ENCODE data around the gene FNDC10. TPM values are rescaled to one million over a fixed set of nuclear protein-coding genes. Genes with fewer than 3 reads are reported as not detected.
A peak's percentile ranks its signal among the peaks of the same experiment; 100 is the strongest.

The FNDC10 gene
- total and polyA plus RNA-seq, 9 of the 15 experiments (the other 6 are each of a cell fraction or from before 2014, with no cell fraction given): 0.08 to 6.3 (median 1.6) TPM

GRCh38 chr1:1615256-1616044, 15.5 kb upstream of the FNDC10 start, which contains the start of gene MIB2 (continued):
- TF ChIP-seq, protein P1, sequence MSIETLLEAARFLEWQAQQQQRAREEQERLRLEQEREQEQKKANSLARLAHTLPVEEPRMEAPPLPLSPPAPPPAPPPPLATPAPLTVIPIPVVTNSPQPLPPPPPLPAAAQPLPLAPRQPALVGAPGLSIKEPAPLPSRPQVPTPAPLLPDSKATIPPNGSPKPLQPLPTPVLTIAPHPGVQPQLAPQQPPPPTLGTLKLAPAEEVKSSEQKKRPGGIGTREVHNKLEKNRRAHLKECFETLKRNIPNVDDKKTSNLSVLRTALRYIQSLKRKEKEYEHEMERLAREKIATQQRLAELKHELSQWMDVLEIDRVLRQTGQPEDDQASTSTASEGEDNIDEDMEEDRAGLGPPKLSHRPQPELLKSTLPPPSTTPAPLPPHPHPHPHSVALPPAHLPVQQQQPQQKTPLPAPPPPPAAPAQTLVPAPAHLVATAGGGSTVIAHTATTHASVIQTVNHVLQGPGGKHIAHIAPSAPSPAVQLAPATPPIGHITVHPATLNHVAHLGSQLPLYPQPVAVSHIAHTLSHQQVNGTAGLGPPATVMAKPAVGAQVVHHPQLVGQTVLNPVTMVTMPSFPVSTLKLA (conservative IDR thresholded peaks at IDR 0.05): peak; percentile 88 to 94
- TF ChIP-seq PURB (CRISPR knock-in tag; IDR thresholded peaks at IDR 0.05; ENCODE audit: low read depth) (no peak), SP2 (IDR thresholded peaks at IDR 0.05; ENCODE audit: extremely low read depth, low read depth, low read length, poor library complexity, severe bottlenecking) (peak; percentile 9), ZFP30 (CRISPR knock-in tag; IDR thresholded peaks at IDR 0.05; ENCODE audit: borderline replicate concordance) (no peak), CSDE1 (IDR thresholded peaks at IDR 0.05) (peak in 1 of 2 experiments; percentile 96; a peak in 1 of 4 replicates), FIP1L1 (IDR thresholded peaks at IDR 0.05; ENCODE audit: low read depth, low read length, poor library complexity, severe bottlenecking) (no peak), CBX1 (IDR thresholded peaks at IDR 0.05; ENCODE audit: low read depth) (no peak), E2F6 (IDR thresholded peaks at IDR 0.05; ENCODE audit: borderline replicate concordance in 1 of 2, extremely low read depth in 1 of 2, insufficient read depth in 1 of 2, insufficient read length in 1 of 2, low read depth in 1 of 2, low read length in 1 of 2, poor library complexity in 1 of 2, severe bottlenecking in 1 of 2) (peak; percentile 40 to 79), RBFOX2 (IDR thresholded peaks at IDR 0.05; ENCODE audit: low read depth, low read length) (peak; percentile 92), NR2C2 (CRISPR knock-in tag; IDR thresholded peaks at IDR 0.05) (peak; percentile 76), NR2C2 (tag; IDR thresholded peaks at IDR 0.05) (peak; percentile 94), MBD2 (IDR thresholded peaks at IDR 0.05; ENCODE audit: borderline replicate concordance, low read depth) (peak; percentile 41; the same call in 1 of the 2 replicates), ZNF408 (CRISPR knock-in tag; IDR thresholded peaks at IDR 0.05; ENCODE audit: low read depth) (no peak), SRF (CRISPR knock-in tag; IDR thresholded peaks at IDR 0.05) (peak in 1 of 2 experiments; percentile 84; a peak in 2 of 4 replicates), NR0B1 (IDR thresholded peaks at IDR 0.05; ENCODE audit: partially characterized antibody) (no peak), SMAD2 (IDR thresholded peaks at IDR 0.05; ENCODE audit: low read depth, low read length) (no peak)

All from K562 (cell line).